HG03521 (cell line): ENCODE data around the gene WDR45B.
A peak's percentile ranks its signal among the peaks of the same experiment; 100 is the strongest.
"Not testable (repeated sequence)": the region's sequence is repeated elsewhere in the genome, so short reads cannot be mapped to it uniquely, and the experiment has no call there.

Experiments
- ATAC-seq: cut with Tn5 transposase; IDR thresholded peaks from one replicate; pipeline ENCODE4 v1.9.1; 2021; ENCODE audit warnings: mild to moderate bottlenecking, moderate library complexity; ENCODE audit not compliant: unreplicated experiment

Gene WDR45B

GRCh38 chr17:82658796-82659452 is 10.7 kb upstream of the WDR45B start:
- ATAC-seq, result no peak

- ATAC-seq, result no peak
Observed at GRCh38 chr17:82658331-82658730, 10.1 kb upstream of the WDR45B start.

GRCh38 chr17:82657926-82658325 is 9.7 kb upstream of the WDR45B start:
- ATAC-seq, result no peak

GRCh38 chr17:82656266-82656665 is 8.0 kb upstream of the WDR45B start:
- ATAC-seq, result no peak

- no peak for ATAC-seq
Observed at GRCh38 chr17:82655523-82655922, 7.3 kb upstream of the WDR45B start.

- ATAC-seq, result no peak
Observed at GRCh38 chr17:82655038-82655479, 6.8 kb upstream of the WDR45B start.

GRCh38 chr17:82654611-82655010 is 6.4 kb upstream of the WDR45B start:
- not testable (repeated sequence) for ATAC-seq

- ATAC-seq, result no peak
Observed at GRCh38 chr17:82653651-82654528, 5.6 kb upstream of the WDR45B start.

- ATAC-seq, result no peak
Observed at GRCh38 chr17:82650723-82651122, 2.5 kb upstream of the WDR45B start.

GRCh38 chr17:82649501-82650261 is 1.4 kb upstream of the WDR45B start:
- ATAC-seq, result no peak

- ATAC-seq, result no peak
Observed at GRCh38 chr17:82648742-82649331, 593 bp upstream of the WDR45B start.

- ATAC-seq, result peak; percentile 27
Observed at GRCh38 chr17:82647593-82648164, 565 bp downstream of the WDR45B start.

- no peak for ATAC-seq
Observed at GRCh38 chr17:82645516-82645915, 2.7 kb downstream of the WDR45B start.

- ATAC-seq, result no peak
Observed at GRCh38 chr17:82644148-82644547, 4.1 kb downstream of the WDR45B start.

- no peak for ATAC-seq
Observed at GRCh38 chr17:82642022-82642421, 6.2 kb downstream of the WDR45B start.

GRCh38 chr17:82640036-82640435 is 8.2 kb downstream of the WDR45B start:
- no peak for ATAC-seq

- no peak for ATAC-seq
Observed at GRCh38 chr17:82639628-82640027, 8.6 kb downstream of the WDR45B start.

- ATAC-seq, result no peak
Observed at GRCh38 chr17:82638183-82638773, 10.0 kb downstream of the WDR45B start.

- ATAC-seq, result no peak
Observed at GRCh38 chr17:82636626-82637598, 11.3 kb downstream of the WDR45B start.
